HepG2 (cell line): ENCODE data around the gene ZNF414. TPM values are rescaled to one million over a fixed set of nuclear protein-coding genes. Genes with fewer than 3 reads are reported as not detected.

Source experiments
- ATAC-seq: fragments of 200-7000 bp; cut with Tn5 transposase; 3 replicates; pipeline ENCODE4 v1.9.1; 2020; ENCODE audit warnings: mild to moderate bottlenecking, moderate library complexity
- BruUV-seq: library from RNA; stranded (reverse); fragments of 400-500 nt; replicated peaks from 2 replicates; lab custom pipeline; 2021; lab: Mats Ljungman, UMichigan
- CTCF ChIA-PET: fragments of 300-600 bp; formaldehyde crosslinking; extraction: SDS; loops from one replicate; lab custom pipeline; 2021; ENCODE audit warnings: low total read pairs, inconsistent platforms, low intra/inter-chr PET ratio; lab: Yijun Ruan, JAX
- POLR2A ChIA-PET: fragments of 350-600 bp; sonication (Branson Sonifier 250); formaldehyde crosslinking; loops from one replicate; lab custom pipeline; 2020; ENCODE audit warnings: antibody characterized with exemption, inconsistent platforms; lab: Yijun Ruan, JAX
- DNase-seq: peaks from one replicate; pipeline ENCODE4 v3.0.0-alpha.2; 2015; ENCODE audit warnings: low spot score
- FAIRE-seq: peaks from 3 replicates; lab custom pipeline; 2011; peaks lifted over from hg19 to GRCh38; lab: Jason Lieb, UNC
- H2AFZ ChIP-seq: one replicate; pipeline ENCODE4 v1.6.1; 2011; ENCODE audit warnings: low read length, inconsistent platforms
- H3K27ac ChIP-seq: fragments of 300-600 bp; 3 replicates; pipeline ENCODE4 v1.8.0; 2011; ENCODE audit warnings: mixed run types, mild to moderate bottlenecking, mixed read lengths, low read length, inconsistent platforms; ENCODE audit not compliant: insufficient read depth; ENCODE audit errors: extremely low read length
- H3K27me3 ChIP-seq, 2 experiments: fragments of 200-600 bp in 1 of 2; 2 replicates in 1 of 2; 3 replicates in 1 of 2; pipeline versions ENCODE4 v1.6.0 to v1.8.0; 2011; ENCODE audit warnings: low read length in 2 of 2, mild to moderate bottlenecking in 2 of 2, moderate library complexity in 2 of 2, inconsistent platforms in 1 of 2; ENCODE audit not compliant: insufficient read depth in 2 of 2, control insufficient read depth in 1 of 2
- H3K36me3 ChIP-seq, 2 experiments: fragments of 200-600 bp in 1 of 2; replicated peaks in 1 of 2; 2 replicates in 1 of 2; 3 replicates in 1 of 2; pipeline versions ENCODE4 v1.5.1 to v1.8.0; 2011; ENCODE audit warnings: low read length in 2 of 2, inconsistent platforms in 1 of 2; ENCODE audit not compliant: insufficient read depth in 2 of 2, control insufficient read depth in 1 of 2
- H3K4me1 ChIP-seq: 2 replicates; pipeline ENCODE4 v1.5.1; 2012; ENCODE audit warnings: low read length, inconsistent platforms; ENCODE audit not compliant: insufficient read depth
- H3K4me2 ChIP-seq: 2 replicates; pipeline ENCODE4 v1.6.0; 2011; ENCODE audit warnings: low read depth, low read length, inconsistent platforms
- H3K4me3 ChIP-seq, 3 experiments: fragments of 200-600 bp in 1 of 3; sonication (generic), shearing (Covaris generic) in 1 of 3; replicated peaks in 1 of 3; 2 replicates each; pipeline ENCODE4 v1.5.1; 2011 to 2016; ENCODE audit warnings: low read length in 3 of 3, inconsistent platforms in 2 of 3, low read depth in 2 of 3, mild to moderate bottlenecking in 2 of 3, control low read depth in 1 of 3, mixed read lengths in 1 of 3; ENCODE audit not compliant: insufficient read depth in 1 of 3
- H3K79me2 ChIP-seq: one replicate; pipeline ENCODE4 v1.6.1; 2011; ENCODE audit warnings: low read length, inconsistent platforms; ENCODE audit not compliant: insufficient read depth
- H3K9ac ChIP-seq: 2 replicates; pipeline ENCODE4 v1.6.0; 2011; ENCODE audit warnings: mild to moderate bottlenecking, low read depth, low read length, inconsistent platforms; ENCODE audit not compliant: insufficient read depth
- H3K9me3 ChIP-seq: 2 replicates; pipeline ENCODE4 v1.5.1; 2012; ENCODE audit warnings: mild to moderate bottlenecking, low read length
- H4K20me1 ChIP-seq: 2 replicates; pipeline ENCODE4 v1.6.0; 2011; ENCODE audit warnings: inconsistent platforms, mild to moderate bottlenecking, low read length, moderate library complexity; ENCODE audit not compliant: insufficient read depth
- CREB1 ChIP-seq, 2 experiments: fragments of 450-650 bp in 1 of 2; IDR thresholded peaks; 2 replicates each; pipeline ENCODE4 v1.6.1; 2016 to 2017; ENCODE audit warnings: control low read depth in 1 of 2, mild to moderate bottlenecking in 1 of 2, missing compliant biosample characterization in 1 of 2, missing genetic modification characterization in 1 of 2
- NR0B2 ChIP-seq: sonication (generic); formaldehyde crosslinking; IDR thresholded peaks from 2 replicates; pipeline ENCODE4 v1.4.0; 2020; ENCODE audit warnings: mild to moderate bottlenecking, missing genetic modification reagents
- ZNF639 ChIP-seq: conservative IDR thresholded peaks from 2 replicates; pipeline ENCODE4 v1.6.1; 2018; ENCODE audit warnings: missing genetic modification reagents
- WGBS: methylation state at CpG from one replicate; pipeline ENCODE4 v1.1.6; 2017; ENCODE audit warnings: low lambda C conversion rate; 5-methylcytosine and 5-hydroxymethylcytosine counted together
- in situ Hi-C: cut with HindIII; loops from 2 replicates; pipeline ENCODE4 v1.10.0; 2017; ENCODE audit warnings: low pct_unique_long_range_greater_than_20kb; ENCODE audit not compliant: extremely low pct_ligation_motif_present
- intact Hi-C: fragments of 100-400 bp; cut with micrococcal nuclease; formaldehyde crosslinking; loops from one replicate; pipeline ENCODE4 v1.10.0; 2022; ENCODE audit not compliant: unreplicated experiment
- polyA plus RNA-seq, 8 experiments: library from polyadenylated mRNA; depleted of rRNA in 3 of 8; stranded (reverse) in 7 of 8; unstranded in 1 of 8; fragments of >200 nt; fragmentation: Illumina TruSeq in 4 of 8; extraction: Trizol in 4 of 8; gene quantifications; 2 replicates each; pipeline versions ENCODE4 v1.2.1 to v1.2.3, GENCODE V29; 2011 to 2016; ENCODE audit warnings: low read depth in 4 of 8, missing spikeins in 1 of 8, mixed read lengths in 1 of 8; ENCODE audit not compliant: insufficient read depth in 1 of 8
- total RNA-seq, 5 experiments: library from RNA; depleted of rRNA; stranded (reverse); fragments of >200 nt; fragmentation: Illumina TruSeq; extraction: Trizol; gene quantifications; 2 replicates each; pipeline ENCODE4 v1.2.3, GENCODE V29; 2016; ENCODE audit warnings: low read depth in 1 of 5

ZNF414 gene
- total and polyA plus RNA-seq, 2 of the 13 experiments (the other 11 are each of a cell fraction or from before 2014, with no cell fraction given), result 2.5 to 4.0 TPM

- TF ChIP-seq ZNF639, result no peak
Observed at GRCh38 chr19:8532225-8532624, 18.3 kb upstream of the ZNF414 start (continued).

- no peak overlapping the region for H3K27ac ChIP-seq
- no peak for TF ChIP-seq NR0B2 (CRISPR knock-in tag)
- peak; percentile 55 for TF ChIP-seq CREB1 (IDR thresholded peaks at IDR 0.05)
- no peak for TF ChIP-seq CREB1 (CRISPR knock-in tag; IDR thresholded peaks at IDR 0.05)
- TF ChIP-seq, all 625 proteins: peak for 1
- no peaks in the 10 kb centered on the region for H3K79me2 ChIP-seq
- H3K4me1 ChIP-seq, result peaks cover 31% of the 10 kb centered on the region
- in situ Hi-C loops, result no loop called here
- no peak overlapping the region for H3K9ac ChIP-seq
- peaks cover 2% of the 10 kb centered on the region; the same call in 1 of the 2 replicates for H4K20me1 ChIP-seq
- no peak overlapping the region for H3K4me3 ChIP-seq
- H3K36me3 ChIP-seq, result no peaks in the 10 kb centered on the region
- H3K4me2 ChIP-seq, result no peak overlapping the region
- H3K9me3 ChIP-seq, result no peaks in the 10 kb centered on the region
- ChIA-PET POLR2A (interaction anchor here (0.6 to 1.1 kb wide), 2 partner anchors 18 to 94 kb away, joined by 3 read pairs; partner anchors contain the start of gene ZNF414), CTCF (no interaction called here)
- H3K27me3 ChIP-seq, result no peaks in the 10 kb centered on the region
- no peak for FAIRE-seq
- DNase-seq, result no peak
- intact Hi-C loops, result no loop called here
- 86% methylated on average over 7 of the region's 7 CpGs for WGBS
- no peak overlapping the region for H2AFZ ChIP-seq
- no peak for ATAC-seq
- BruUV-seq, result no TSS peak
Observed at GRCh38 chr19:8531470-8531869, 17.5 kb upstream of the ZNF414 start.
